Adrenal gland (tissue), 5 donors: ENCODE measurements around the gene CT45A9.
"Not testable (repeated sequence)": the region's sequence is repeated elsewhere in the genome, so short reads cannot be mapped to it uniquely, and the experiment has no call there.

ENCODE experiments used
- POLR2A ChIP-seq, 2 donors: fragments of 450-650 bp; IDR thresholded peaks; one replicate each; pipeline ENCODE4 v1.6.1; 2017; ENCODE audit warnings: antibody characterized with exemption in 2 of 2, mild to moderate bottlenecking in 2 of 2, moderate library complexity in 1 of 2
- TF ChIP-seq, protein P1 (sequence below), 6 experiments: fragments of 450-650 bp in 4 of 6; fragments of 200-600 bp in 2 of 6; sonication (generic) in 1 of 6; IDR thresholded peaks; 1 replicate in 5 of 6; 2 replicates in 1 of 6; pipeline versions ENCODE4 v1.5.1 to v1.8.0; 2016 to 2021; ENCODE audit warnings: antibody characterized with exemption in 6 of 6, mild to moderate bottlenecking in 2 of 6, moderate library complexity in 1 of 6
- donor health status: DM: no; HTN: no; CAD: no.

- TF ChIP-seq, protein P1, sequence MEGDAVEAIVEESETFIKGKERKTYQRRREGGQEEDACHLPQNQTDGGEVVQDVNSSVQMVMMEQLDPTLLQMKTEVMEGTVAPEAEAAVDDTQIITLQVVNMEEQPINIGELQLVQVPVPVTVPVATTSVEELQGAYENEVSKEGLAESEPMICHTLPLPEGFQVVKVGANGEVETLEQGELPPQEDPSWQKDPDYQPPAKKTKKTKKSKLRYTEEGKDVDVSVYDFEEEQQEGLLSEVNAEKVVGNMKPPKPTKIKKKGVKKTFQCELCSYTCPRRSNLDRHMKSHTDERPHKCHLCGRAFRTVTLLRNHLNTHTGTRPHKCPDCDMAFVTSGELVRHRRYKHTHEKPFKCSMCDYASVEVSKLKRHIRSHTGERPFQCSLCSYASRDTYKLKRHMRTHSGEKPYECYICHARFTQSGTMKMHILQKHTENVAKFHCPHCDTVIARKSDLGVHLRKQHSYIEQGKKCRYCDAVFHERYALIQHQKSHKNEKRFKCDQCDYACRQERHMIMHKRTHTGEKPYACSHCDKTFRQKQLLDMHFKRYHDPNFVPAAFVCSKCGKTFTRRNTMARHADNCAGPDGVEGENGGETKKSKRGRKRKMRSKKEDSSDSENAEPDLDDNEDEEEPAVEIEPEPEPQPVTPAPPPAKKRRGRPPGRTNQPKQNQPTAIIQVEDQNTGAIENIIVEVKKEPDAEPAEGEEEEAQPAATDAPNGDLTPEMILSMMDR (IDR thresholded peaks at IDR 0.05) = not testable (repeated sequence)
- TF ChIP-seq POLR2A (IDR thresholded peaks at IDR 0.05) = not testable (repeated sequence)
Measured at GRCh38 chrX:135854438-135854837, 17.2 kb downstream of the CT45A9 start, which contains the start of gene CT45A8.
